ENCODE data around the gene MS4A18.

The MS4A18 gene

GRCh38 chr11:60747359-60747873, 22.9 kb downstream of the MS4A18 start:
- in situ Hi-C loops (cut with MboI; ENCODE audit: low pct_unique_long_range_greater_than_20kb, low sequenced_read_pairs, unreplicated experiment), result no loop called here
- TF ChIP-seq CTCF (IDR thresholded peaks at IDR 0.05; ENCODE audit: extremely low read depth, insufficient read depth, missing control alignments), result no peak
- no peak for DNase-seq (ENCODE audit: low spot score)

GRCh38 chr11:60748225-60748624, 23.7 kb downstream of the MS4A18 start:
- TF ChIP-seq CTCF (IDR thresholded peaks at IDR 0.05; ENCODE audit: extremely low read depth, insufficient read depth, missing control alignments), result no peak
- in situ Hi-C loops (cut with MboI; ENCODE audit: low pct_unique_long_range_greater_than_20kb, low sequenced_read_pairs, unreplicated experiment), result no loop called here
- DNase-seq (ENCODE audit: low spot score), result no peak

- DNase-seq (ENCODE audit: low spot score), result no peak
- TF ChIP-seq CTCF (IDR thresholded peaks at IDR 0.05; ENCODE audit: extremely low read depth, insufficient read depth, missing control alignments), result no peak
- in situ Hi-C loops (cut with MboI; ENCODE audit: low pct_unique_long_range_greater_than_20kb, low sequenced_read_pairs, unreplicated experiment), result no loop called here
These were observed 24.3 kb downstream of the MS4A18 start for GRCh38 chr11:60748821-60749220.

GRCh38 chr11:60750911-60751310, 26.4 kb downstream of the MS4A18 start:
- in situ Hi-C loops (cut with MboI; ENCODE audit: low pct_unique_long_range_greater_than_20kb, low sequenced_read_pairs, unreplicated experiment), result loop anchor here (25.0 kb wide), 1 partner anchor 389 kb away; no protein-coding TSS in a partner anchor

GRCh38 chr11:60753309-60753708, 28.8 kb downstream of the MS4A18 start:
- TF ChIP-seq CTCF (IDR thresholded peaks at IDR 0.05; ENCODE audit: extremely low read depth, insufficient read depth, missing control alignments), result no peak
- in situ Hi-C loops (cut with MboI; ENCODE audit: low pct_unique_long_range_greater_than_20kb, low sequenced_read_pairs, unreplicated experiment), result loop anchor here (25.0 kb wide), 1 partner anchor 391 kb away; no protein-coding TSS in a partner anchor
- DNase-seq (ENCODE audit: low spot score), result no peak

More at GRCh38 chr11:60750911-60751310, 26.4 kb downstream of the MS4A18 start:
- DNase-seq (ENCODE audit: low spot score), result no peak
- TF ChIP-seq CTCF (IDR thresholded peaks at IDR 0.05; ENCODE audit: extremely low read depth, insufficient read depth, missing control alignments), result no peak

- in situ Hi-C loops (cut with MboI; ENCODE audit: low pct_unique_long_range_greater_than_20kb, low sequenced_read_pairs, unreplicated experiment), result loop anchor here (25.0 kb wide), 1 partner anchor 393 kb away; no protein-coding TSS in a partner anchor
- no peak for DNase-seq (ENCODE audit: low spot score)
- TF ChIP-seq CTCF (IDR thresholded peaks at IDR 0.05; ENCODE audit: extremely low read depth, insufficient read depth, missing control alignments), result no peak
These were observed 30.4 kb downstream of the MS4A18 start for GRCh38 chr11:60754887-60755286.

Data from GM13977 (cell line).